Activated CD8-positive, alpha-beta memory T cell treated with anti-CD3 and anti-CD28 coated beads for 4 hours (primary cell): ENCODE measurements around the gene TMEM201.

ENCODE experiments used
- DNase-seq, 2 donors: peaks; one replicate each; pipeline ENCODE4 v3.0.0-alpha.2; 2020; ENCODE audit warnings: low read depth in 2 of 2

Gene TMEM201

GRCh38 chr1:9653491-9654050, 64.9 kb downstream of the TMEM201 start:
- DNase-seq: no peak

- no peak for DNase-seq
These were observed 65.5 kb downstream of the TMEM201 start for GRCh38 chr1:9654051-9654833.

- peak in 1 of 2 donors; percentile 41 for DNase-seq
These were observed 66.4 kb downstream of the TMEM201 start for GRCh38 chr1:9654834-9655723.

- no peak for DNase-seq
These were observed 67.1 kb downstream of the TMEM201 start for GRCh38 chr1:9655836-9656235.

- DNase-seq: no peak
These were observed 68.9 kb downstream of the TMEM201 start for GRCh38 chr1:9657521-9658032.

GRCh38 chr1:9658199-9658598, 69.5 kb downstream of the TMEM201 start:
- no peak for DNase-seq

GRCh38 chr1:9659328-9659727, 70.6 kb downstream of the TMEM201 start:
- no peak for DNase-seq

- no peak for DNase-seq
These were observed 74.5 kb downstream of the TMEM201 start for GRCh38 chr1:9663257-9663656.
